Measurements from ENCODE around the gene RNF183.

DNA sequence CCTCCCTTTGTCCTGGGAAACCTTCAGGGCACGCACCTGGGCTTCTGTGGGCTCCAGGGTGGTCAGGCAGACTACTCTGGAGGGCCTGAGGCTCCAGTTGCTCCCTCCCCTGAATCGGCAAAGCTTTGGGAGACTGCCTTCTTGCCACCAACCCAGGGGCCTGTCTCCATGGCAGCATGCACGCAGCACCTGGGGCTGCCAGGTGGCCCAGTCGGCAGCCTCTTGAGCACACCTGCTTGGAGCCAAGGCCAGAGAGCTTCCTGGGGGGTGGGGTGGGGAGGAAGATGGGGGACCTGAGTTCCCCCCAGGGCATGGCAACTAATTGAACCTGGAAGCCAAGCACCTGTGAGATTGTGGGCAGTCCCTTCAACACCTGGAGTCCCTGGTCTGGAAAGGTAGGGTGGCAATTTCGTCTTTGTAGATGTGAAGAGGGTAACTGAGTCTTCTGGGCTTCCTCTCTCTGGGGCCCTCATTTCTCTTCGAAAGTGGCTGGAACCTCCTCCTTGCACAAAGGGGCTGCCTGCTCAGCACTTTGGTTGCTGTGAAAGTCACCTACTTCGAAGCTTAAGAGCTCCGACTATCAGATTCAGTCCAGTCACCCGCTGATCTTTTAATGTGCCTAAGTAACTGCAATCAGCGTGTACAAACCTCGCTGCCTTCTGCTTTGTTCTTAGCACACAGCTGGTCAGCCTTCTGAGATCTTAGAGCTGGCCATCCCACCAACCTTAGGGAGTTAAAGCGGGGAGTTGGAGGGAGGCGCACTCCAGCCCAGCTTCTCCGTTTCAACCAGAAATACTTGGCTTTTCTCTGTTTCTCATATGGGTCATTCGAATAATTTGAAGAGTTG lies 4.0 kb downstream of the RNF183 start:
- TF ChIP-seq, protein P1, sequence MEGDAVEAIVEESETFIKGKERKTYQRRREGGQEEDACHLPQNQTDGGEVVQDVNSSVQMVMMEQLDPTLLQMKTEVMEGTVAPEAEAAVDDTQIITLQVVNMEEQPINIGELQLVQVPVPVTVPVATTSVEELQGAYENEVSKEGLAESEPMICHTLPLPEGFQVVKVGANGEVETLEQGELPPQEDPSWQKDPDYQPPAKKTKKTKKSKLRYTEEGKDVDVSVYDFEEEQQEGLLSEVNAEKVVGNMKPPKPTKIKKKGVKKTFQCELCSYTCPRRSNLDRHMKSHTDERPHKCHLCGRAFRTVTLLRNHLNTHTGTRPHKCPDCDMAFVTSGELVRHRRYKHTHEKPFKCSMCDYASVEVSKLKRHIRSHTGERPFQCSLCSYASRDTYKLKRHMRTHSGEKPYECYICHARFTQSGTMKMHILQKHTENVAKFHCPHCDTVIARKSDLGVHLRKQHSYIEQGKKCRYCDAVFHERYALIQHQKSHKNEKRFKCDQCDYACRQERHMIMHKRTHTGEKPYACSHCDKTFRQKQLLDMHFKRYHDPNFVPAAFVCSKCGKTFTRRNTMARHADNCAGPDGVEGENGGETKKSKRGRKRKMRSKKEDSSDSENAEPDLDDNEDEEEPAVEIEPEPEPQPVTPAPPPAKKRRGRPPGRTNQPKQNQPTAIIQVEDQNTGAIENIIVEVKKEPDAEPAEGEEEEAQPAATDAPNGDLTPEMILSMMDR (IDR thresholded peaks at IDR 0.05; ENCODE audit: insufficient read depth, low read length): no peak
- TF ChIP-seq SPI1 (IDR thresholded peaks at IDR 0.05; ENCODE audit: borderline replicate concordance, low read depth): no peak

All from HL-60 (cell line).